HG03565 (cell line): ENCODE measurements around the gene NANOS3.
"Not testable (repeated sequence)": the region's sequence is repeated elsewhere in the genome, so short reads cannot be mapped to it uniquely, and the experiment has no call there.

Experiments
- ATAC-seq: cut with Tn5 transposase; IDR thresholded peaks from one replicate; pipeline ENCODE4 v1.9.1; 2021; ENCODE audit warnings: mild to moderate bottlenecking, moderate library complexity; ENCODE audit not compliant: unreplicated experiment

The NANOS3 gene

GRCh38 chr19:13843104-13843921 lies 33.6 kb upstream of the NANOS3 start:
- ATAC-seq, result no peak

DNA sequence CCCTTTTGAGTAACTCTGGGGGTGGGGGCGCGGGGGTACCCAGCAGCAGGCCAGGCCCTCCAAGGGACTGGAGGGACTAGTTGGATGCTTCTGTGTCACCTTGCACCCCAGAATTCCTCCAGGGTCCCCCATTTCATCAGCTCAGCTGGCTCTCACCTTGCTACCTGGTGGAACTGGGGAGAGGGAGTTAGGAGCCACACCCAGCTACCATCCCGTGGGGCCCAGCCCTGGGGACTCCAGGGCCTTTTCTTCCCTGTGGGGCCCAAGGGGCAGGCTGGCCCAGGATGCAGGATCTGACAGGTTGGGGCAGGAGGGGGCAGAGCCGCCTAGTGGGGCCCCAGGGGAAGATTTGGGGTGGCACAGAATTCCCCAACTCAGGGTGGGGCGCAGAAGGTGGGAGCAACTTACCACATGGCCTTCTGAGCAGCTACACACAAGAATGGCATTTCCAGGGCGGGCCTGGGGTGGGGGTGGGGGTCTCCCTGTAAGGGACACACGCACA lies 32.8 kb upstream of the NANOS3 start:
- ATAC-seq, result no peak

DNA sequence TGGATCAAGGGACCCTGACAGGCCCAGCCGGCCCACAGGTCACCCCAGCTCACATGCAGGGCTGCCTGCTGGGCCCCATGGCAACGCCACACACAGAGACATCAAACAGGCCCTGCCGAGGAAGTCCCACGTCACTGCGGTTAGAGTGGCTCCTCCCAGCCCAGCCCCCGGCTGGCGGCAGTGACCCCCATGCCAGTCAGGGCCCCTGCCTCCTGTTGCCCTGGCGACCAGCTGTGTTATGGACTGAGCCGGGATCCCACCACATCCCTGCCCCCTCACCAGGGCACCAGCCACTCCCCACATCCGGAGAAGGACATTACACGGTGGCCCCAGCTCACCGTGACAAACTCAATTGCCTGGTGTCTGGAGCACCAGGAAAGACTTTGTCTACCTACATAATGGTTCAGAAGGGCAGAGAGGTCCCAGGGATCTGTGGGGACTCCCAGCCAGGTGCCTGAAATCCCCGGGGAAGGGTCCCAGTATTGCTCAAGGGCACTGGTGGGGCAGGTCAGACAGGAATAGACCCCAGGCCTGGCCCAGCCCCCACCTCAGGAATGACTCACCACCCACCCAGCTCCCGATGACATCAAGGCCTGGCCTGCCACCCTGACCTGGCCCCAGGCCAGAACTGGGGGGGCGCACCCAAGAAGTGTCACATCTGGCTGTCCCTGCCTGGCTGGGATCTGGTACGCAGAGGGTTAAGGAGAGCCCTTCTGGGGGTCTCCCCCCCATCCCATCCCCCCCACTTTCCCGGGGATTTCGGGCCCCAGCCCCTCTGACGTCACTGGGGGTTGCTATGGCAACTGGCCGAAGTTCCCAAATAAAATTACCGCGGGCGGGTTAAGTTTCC lies 30.2 kb upstream of the NANOS3 start:
- no peak for ATAC-seq

GRCh38 chr19:13847407-13848339 lies 29.3 kb upstream of the NANOS3 start:
- ATAC-seq, result no peak

DNA sequence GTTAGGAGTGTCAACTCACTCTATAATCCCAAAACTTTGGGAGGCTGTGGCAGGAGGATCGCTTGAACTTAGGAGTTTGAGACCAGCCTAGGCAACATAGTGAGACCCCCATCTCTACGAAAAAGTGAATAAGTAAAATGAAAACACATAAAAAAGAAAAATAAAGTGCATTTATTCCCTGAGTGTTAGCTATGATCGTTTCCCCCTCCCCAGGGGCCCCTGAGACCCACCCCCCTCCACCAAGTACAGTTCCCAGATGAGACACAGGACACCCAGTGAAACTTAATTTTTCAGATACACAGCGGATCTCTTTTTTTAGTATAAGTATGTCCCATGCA lies 28.6 kb upstream of the NANOS3 start:
- ATAC-seq, result no peak

- no peak for ATAC-seq
These were observed 27.9 kb upstream of the NANOS3 start for GRCh38 chr19:13848798-13849676.

DNA sequence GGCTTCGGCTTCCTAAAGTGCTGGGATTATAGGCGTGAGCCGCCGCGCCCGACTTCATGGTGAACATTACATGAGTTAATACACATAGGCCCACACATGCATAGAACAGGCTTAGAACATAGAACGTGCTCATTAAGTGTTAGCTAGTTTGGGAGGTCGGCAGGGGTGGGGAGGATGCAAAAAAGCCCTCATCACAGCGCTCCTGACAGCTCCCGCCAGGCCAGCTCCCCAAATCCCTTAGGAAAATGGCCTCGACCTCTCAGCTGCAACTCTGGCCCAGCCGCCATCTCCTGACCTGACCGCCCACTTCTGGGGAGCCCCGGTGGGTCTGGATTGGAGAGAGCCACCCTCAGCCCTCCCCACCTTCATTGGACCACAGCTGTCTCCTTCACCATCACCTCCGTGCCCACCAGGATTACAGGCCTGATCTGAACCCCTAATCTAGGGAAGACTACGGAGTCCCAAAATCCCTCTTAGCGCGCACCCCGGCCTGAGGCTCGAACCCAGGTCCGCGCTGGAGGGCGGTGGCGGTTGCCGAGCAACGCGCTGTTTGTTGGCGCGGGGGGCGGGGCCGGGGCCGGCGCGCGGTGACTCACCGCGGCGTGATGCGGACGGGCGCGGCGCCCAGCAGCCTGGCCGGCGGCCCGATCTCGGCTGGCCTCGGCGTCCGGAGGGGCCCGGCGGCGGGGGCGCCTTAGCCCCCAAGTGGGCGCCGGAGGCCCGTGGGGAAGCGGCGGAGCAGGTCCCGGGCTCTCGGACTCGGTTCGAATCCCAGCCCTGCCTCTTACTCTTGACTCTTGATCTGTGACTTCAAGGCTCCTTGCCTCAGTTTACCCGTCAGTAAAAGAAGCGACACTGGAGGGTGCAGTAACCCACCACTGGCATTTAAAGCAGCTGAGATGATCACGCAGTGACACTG lies 26.7 kb upstream of the NANOS3 start:
- no peak for ATAC-seq

DNA sequence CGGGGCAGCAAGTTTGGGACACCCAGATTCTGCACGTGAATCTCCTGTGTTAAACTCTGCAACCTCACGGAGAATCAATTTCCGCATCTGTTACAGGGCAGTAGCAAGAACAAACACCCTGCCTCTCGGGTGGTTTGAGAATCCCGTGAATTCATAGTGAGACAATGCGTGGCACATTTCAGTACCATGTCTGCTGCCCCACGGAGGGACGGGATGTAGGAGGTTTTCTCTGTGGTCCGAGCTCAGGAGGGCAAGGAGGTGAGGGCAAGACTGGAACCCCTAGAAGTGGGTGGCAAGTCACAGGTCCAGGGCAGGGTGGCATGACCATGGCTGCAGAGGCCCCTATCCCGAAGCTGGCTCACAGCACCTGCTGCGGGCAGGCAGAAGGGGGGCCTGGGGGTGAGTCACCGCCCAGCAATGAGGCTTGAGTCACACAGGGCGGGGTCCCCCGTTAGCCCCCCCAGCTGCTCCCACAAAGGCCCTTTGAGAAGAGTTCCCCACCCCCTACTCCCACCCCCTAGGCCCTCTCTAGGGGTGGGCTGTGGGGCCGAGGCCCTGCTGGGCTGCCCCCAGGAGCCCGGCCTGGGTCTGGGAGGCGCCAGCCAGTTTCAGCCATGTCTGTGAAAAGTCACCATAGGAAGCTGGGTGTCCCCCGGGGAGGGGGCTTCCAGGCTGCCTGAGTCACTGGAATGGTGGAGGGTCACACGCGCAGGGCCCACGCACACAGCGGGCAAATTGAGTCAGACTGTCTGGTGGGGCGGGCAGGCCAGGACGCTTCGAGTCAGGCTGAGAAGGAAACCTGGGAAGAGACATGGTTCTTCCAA lies 25.8 kb upstream of the NANOS3 start:
- no peak for ATAC-seq

DNA sequence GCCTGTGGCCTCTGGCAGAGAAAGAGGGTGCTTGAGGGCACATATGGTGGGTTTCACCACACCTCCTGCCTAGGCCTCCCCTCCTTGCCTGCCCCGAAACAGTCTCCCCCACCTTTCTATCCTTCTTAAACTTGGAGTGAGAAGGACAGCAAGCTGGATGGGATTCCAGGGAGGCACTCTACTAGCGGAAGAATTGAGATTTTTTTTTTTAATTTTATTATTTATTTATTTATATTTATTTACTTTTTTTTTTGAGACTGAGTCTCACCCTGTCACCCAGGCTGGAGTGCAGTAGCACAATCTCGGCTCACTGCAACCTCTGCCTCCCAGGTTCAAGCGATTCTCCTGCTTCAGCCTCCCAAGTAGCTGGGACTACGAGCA lies 25.2 kb upstream of the NANOS3 start:
- not testable (repeated sequence) for ATAC-seq

GRCh38 chr19:13852171-13852707 lies 24.7 kb upstream of the NANOS3 start:
- ATAC-seq, result not testable (repeated sequence)

GRCh38 chr19:13856497-13856896 lies 20.4 kb upstream of the NANOS3 start:
- ATAC-seq, result no peak

GRCh38 chr19:13859361-13859880 lies 17.5 kb upstream of the NANOS3 start:
- ATAC-seq, result no peak

- no peak for ATAC-seq
These were observed 16.1 kb upstream of the NANOS3 start for GRCh38 chr19:13860679-13861391.

DNA sequence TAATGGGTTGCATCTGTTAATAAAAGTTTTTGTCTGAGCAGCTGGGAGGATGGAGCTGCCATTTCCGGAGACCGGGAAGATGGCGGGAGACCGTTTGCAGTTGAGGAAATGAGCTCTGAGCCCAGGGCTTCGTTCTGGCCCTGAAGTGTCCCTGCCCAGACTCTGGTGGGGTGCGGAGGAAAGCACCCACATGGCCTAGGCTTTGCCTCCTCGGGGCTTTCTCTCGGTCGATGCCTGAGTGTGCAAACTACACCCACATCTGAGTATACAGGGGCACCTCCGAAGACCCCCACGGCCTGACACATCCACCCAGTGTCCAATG lies 15.6 kb upstream of the NANOS3 start:
- no peak for ATAC-seq

GRCh38 chr19:13861714-13862531 lies 15.0 kb upstream of the NANOS3 start:
- peak; percentile 55 for ATAC-seq

DNA sequence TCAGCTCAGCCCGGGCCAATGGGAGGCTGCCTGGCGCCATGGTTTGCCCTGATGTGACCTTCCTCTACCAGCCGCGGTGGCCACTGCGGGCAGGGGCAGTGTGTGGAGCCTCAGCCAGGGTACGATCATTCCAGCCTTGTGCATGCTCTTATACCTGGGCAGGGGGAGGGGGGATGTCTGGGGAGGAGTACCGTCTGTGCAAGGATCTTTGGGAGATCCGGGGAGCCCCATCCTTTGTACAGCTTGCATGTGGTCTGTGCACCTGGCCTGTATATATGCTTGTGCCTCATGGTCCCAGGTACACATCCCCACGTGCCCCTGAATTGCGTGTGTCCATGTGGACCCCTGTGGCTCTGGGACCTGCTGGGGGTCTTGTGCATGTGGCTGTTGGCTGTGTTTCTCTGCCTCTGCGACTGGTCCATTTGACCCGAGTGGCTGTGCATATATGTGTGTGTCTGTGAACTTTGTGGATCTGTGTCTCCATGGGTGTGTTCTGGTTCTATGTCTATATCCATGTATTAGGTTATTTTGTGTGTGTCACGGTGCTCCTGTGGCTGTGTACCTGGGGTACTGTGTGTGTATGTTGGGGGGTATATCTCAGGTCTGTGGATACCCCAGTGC lies 12.8 kb upstream of the NANOS3 start:
- ATAC-seq, result no peak
